Measurements from ENCODE around the gene TAS1R2.
"Not testable (repeated sequence)": the region's sequence is repeated elsewhere in the genome, so short reads cannot be mapped to it uniquely, and the experiment has no call there.

TAS1R2 gene

GRCh38 chr1:18836654-18837053 is 22.8 kb downstream of the TAS1R2 start:
- Histone ChIP-seq H3K27me3 (replicated peaks; ENCODE audit: control insufficient read depth, insufficient read depth, low read length) (no peaks in the 10 kb centered on the region; the same call in 1 of the 2 replicates), H3K4me3 (replicated peaks; ENCODE audit: low read depth, low read length) (no peak overlapping the region), H3K36me3 (ENCODE audit: control insufficient read depth, insufficient read depth, low read length) (no peaks in the 10 kb centered on the region)
- no peak for TF ChIP-seq CTCF (IDR thresholded peaks at IDR 0.05; ENCODE audit: insufficient read depth, low read length, poor library complexity, severe bottlenecking)
- DNase-seq (ENCODE audit: extremely low read depth, insufficient read length) = no peak

GRCh38 chr1:18832319-18832718 is 27.1 kb downstream of the TAS1R2 start:
- not testable (repeated sequence) for H3K27me3 ChIP-seq (replicated peaks; ENCODE audit: control insufficient read depth, insufficient read depth, low read length); H3K36me3 ChIP-seq (ENCODE audit: control insufficient read depth, insufficient read depth, low read length); DNase-seq (ENCODE audit: extremely low read depth, insufficient read length); H3K4me3 ChIP-seq (replicated peaks; ENCODE audit: low read depth, low read length)

- Histone ChIP-seq H3K27me3 (replicated peaks; ENCODE audit: control insufficient read depth, insufficient read depth, low read length) (no peaks in the 10 kb centered on the region; the same call in 1 of the 2 replicates), H3K36me3 (ENCODE audit: control insufficient read depth, insufficient read depth, low read length) (no peaks in the 10 kb centered on the region), H3K4me3 (replicated peaks; ENCODE audit: low read depth, low read length) (no peak overlapping the region)
- TF ChIP-seq CTCF (IDR thresholded peaks at IDR 0.05; ENCODE audit: insufficient read depth, low read length, poor library complexity, severe bottlenecking) = no peak
- DNase-seq (ENCODE audit: extremely low read depth, insufficient read length) = no peak
Measured at GRCh38 chr1:18831656-18832055, 27.8 kb downstream of the TAS1R2 start.

- H3K27me3 ChIP-seq (replicated peaks; ENCODE audit: control insufficient read depth, insufficient read depth, low read length) = no peaks in the 10 kb centered on the region; the same call in 1 of the 2 replicates
- DNase-seq (ENCODE audit: extremely low read depth, insufficient read length) = no peak
- no peaks in the 10 kb centered on the region for H3K36me3 ChIP-seq (ENCODE audit: control insufficient read depth, insufficient read depth, low read length)
- no peak overlapping the region for H3K4me3 ChIP-seq (replicated peaks; ENCODE audit: low read depth, low read length)
- TF ChIP-seq CTCF (IDR thresholded peaks at IDR 0.05; ENCODE audit: insufficient read depth, low read length, poor library complexity, severe bottlenecking) = no peak
Measured at GRCh38 chr1:18830596-18830995, 28.9 kb downstream of the TAS1R2 start.

GRCh38 chr1:18829671-18830070 is 29.8 kb downstream of the TAS1R2 start:
- Histone ChIP-seq H3K27me3 (replicated peaks; ENCODE audit: control insufficient read depth, insufficient read depth, low read length) (no peaks in the 10 kb centered on the region), H3K4me3 (replicated peaks; ENCODE audit: low read depth, low read length) (no peak overlapping the region), H3K36me3 (ENCODE audit: control insufficient read depth, insufficient read depth, low read length) (no peaks in the 10 kb centered on the region)
- no peak for TF ChIP-seq CTCF (IDR thresholded peaks at IDR 0.05; ENCODE audit: insufficient read depth, low read length, poor library complexity, severe bottlenecking)
- DNase-seq (ENCODE audit: extremely low read depth, insufficient read length) = no peak

- TF ChIP-seq CTCF (IDR thresholded peaks at IDR 0.05; ENCODE audit: insufficient read depth, low read length, poor library complexity, severe bottlenecking) = no peak
- H3K27me3 ChIP-seq (replicated peaks; ENCODE audit: control insufficient read depth, insufficient read depth, low read length) = no peaks in the 10 kb centered on the region
- no peaks in the 10 kb centered on the region for H3K36me3 ChIP-seq (ENCODE audit: control insufficient read depth, insufficient read depth, low read length)
- H3K4me3 ChIP-seq (replicated peaks; ENCODE audit: low read depth, low read length) = no peak overlapping the region
- no peak for DNase-seq (ENCODE audit: extremely low read depth, insufficient read length)
Measured at GRCh38 chr1:18828224-18828623, 31.2 kb downstream of the TAS1R2 start.

All from GM06990 (cell line).